ENCODE measurements around the gene HRC. TPM values are rescaled to one million over a fixed set of nuclear protein-coding genes. Genes with fewer than 3 reads are reported as not detected.
A peak's percentile ranks its signal among the peaks of the same experiment; 100 is the strongest.

The HRC gene
- total and polyA plus RNA-seq, 11 donors: 267 to 1,953 (median 867) TPM

- Histone ChIP-seq H3K4me1 (peaks cover 0 to 21% (median 13%) of the 10 kb centered on the region in 12 donors), H3K27me3 (no peaks in the 10 kb centered on the region), H3K4me3 (peak overlapping the region in 3 of 12 donors; percentile 0 to 22 (median 10)), H3K27ac (peak overlapping the region in 10 of 12 donors; percentile 24 to 71 (median 44)), H3K9me3 (no peaks in the 10 kb centered on the region), H3K36me3 (no peaks in the 10 kb centered on the region)
- no peak for TF ChIP-seq CTCF (IDR thresholded peaks at IDR 0.05)
- no peak for TF ChIP-seq POLR2A (IDR thresholded peaks at IDR 0.05)
- 62 to 84% (median 72%) methylated on average over 10 of the region's 10 CpGs for WGBS, 4 donors
- DNase-seq (peak; percentile 77 to 91 (median 84)), ATAC-seq (peak; percentile 22 to 76 (median 72))
- intact Hi-C loops (cut with DNase I): no loop called here
Measured at GRCh38 chr19:49136771-49137171, 18.4 kb downstream of the HRC start.

- 79 to 91% (median 90%) methylated on average over 5 of the region's 5 CpGs for WGBS, 4 donors
- intact Hi-C loops (cut with DNase I): no loop called here
- Histone ChIP-seq H3K27ac (peak overlapping the region in 5 of 12 donors; percentile 7 to 71 (median 61)), H3K4me3 (no peak overlapping the region), H3K36me3 (no peaks in the 10 kb centered on the region), H3K9me3 (no peaks in the 10 kb centered on the region), H3K27me3 (no peaks in the 10 kb centered on the region), H3K4me1 (peaks cover 0 to 21% (median 13%) of the 10 kb centered on the region in 12 donors)
- DNase-seq: no peak
- no peak for ATAC-seq
- no peak for TF ChIP-seq CTCF (IDR thresholded peaks at IDR 0.05)
- TF ChIP-seq POLR2A (IDR thresholded peaks at IDR 0.05): no peak
Measured at GRCh38 chr19:49135686-49136085, 19.5 kb downstream of the HRC start.

GRCh38 chr19:49133621-49134454 lies 21.4 kb downstream of the HRC start:
- peak overlapping the region in 11 of 12 donors; percentile 6 to 48 (median 36) for H3K4me3 ChIP-seq
- no peaks in the 10 kb centered on the region for H3K36me3 ChIP-seq
- peak; percentile 64 to 86 (median 76) for DNase-seq
- TF ChIP-seq POLR2A (IDR thresholded peaks at IDR 0.05) (no peak), CTCF (IDR thresholded peaks at IDR 0.05) (peak in 3 of 12 donors; percentile 12 to 23 (median 20))
- ATAC-seq: peak; percentile 40 to 79 (median 64)
- no peaks in the 10 kb centered on the region for H3K27me3 ChIP-seq
- peak overlapping the region in 8 of 12 donors; percentile 9 to 57 (median 36) for H3K27ac ChIP-seq
- 17 to 44% (median 41%) methylated on average over 34 to 42 of the region's 42 CpGs for WGBS, 4 donors
- intact Hi-C loops (cut with DNase I): no loop called here
- peaks cover 0 to 22% (median 13%) of the 10 kb centered on the region in 12 donors for H3K4me1 ChIP-seq
- no peaks in the 10 kb centered on the region for H3K9me3 ChIP-seq

- H3K36me3 ChIP-seq: no peaks in the 10 kb centered on the region
- intact Hi-C loops (cut with DNase I): no loop called here
- peak overlapping the region in 6 of 12 donors; percentile 9 to 57 (median 38) for H3K27ac ChIP-seq
- no peaks in the 10 kb centered on the region for H3K9me3 ChIP-seq
- H3K27me3 ChIP-seq: no peaks in the 10 kb centered on the region
- ATAC-seq (peak in 3 of 4 donors; percentile 12 to 42 (median 13)), DNase-seq (peak in 3 of 5 donors; percentile 29 to 69 (median 68))
- WGBS, 4 donors: 14 to 34% (median 24%) methylated on average over 46 to 49 of the region's 49 CpGs
- TF ChIP-seq POLR2A (IDR thresholded peaks at IDR 0.05) (no peak), CTCF (IDR thresholded peaks at IDR 0.05) (no peak)
- H3K4me3 ChIP-seq: peak overlapping the region in 11 of 12 donors; percentile 6 to 48 (median 36)
- peaks cover 0 to 29% (median 18%) of the 10 kb centered on the region in 12 donors for H3K4me1 ChIP-seq
Measured at GRCh38 chr19:49132974-49133609, 22.1 kb downstream of the HRC start.
